Peyer's patch (tissue), 4 donors: Measurements from ENCODE around the gene FZR1. TPM values are rescaled to one million over a fixed set of nuclear protein-coding genes. Genes with fewer than 3 reads are reported as not detected.

ENCODE experiments used
- DNase-seq, 3 donors: peaks; one replicate each; pipeline ENCODE4 v3.0.0-alpha.2; 2017 to 2019
- H3K27ac ChIP-seq, 4 donors: fragments of 200-600 bp; sonication (generic); one replicate each; pipeline ENCODE4 v1.5.1; 2016 to 2019
- H3K27me3 ChIP-seq, 2 donors: fragments of 200-600 bp; sonication (generic); one replicate each; pipeline ENCODE4 v1.5.1; 2019
- H3K36me3 ChIP-seq, 3 donors: fragments of 200-600 bp; sonication (generic); one replicate each; pipeline ENCODE4 v1.5.1; 2016 to 2019
- H3K4me1 ChIP-seq, 4 donors: fragments of 200-600 bp; sonication (generic); one replicate each; pipeline ENCODE4 v1.5.1; 2016 to 2019
- H3K4me3 ChIP-seq, 4 donors: fragments of 200-600 bp; sonication (generic); 1 replicate in 3 of 4; 2 replicates in 1 of 4; pipeline ENCODE4 v1.5.1; 2016 to 2019; ENCODE audit warnings: mild to moderate bottlenecking in 1 of 4
- H3K9me3 ChIP-seq, 4 donors: fragments of 200-600 bp; sonication (generic); one replicate each; pipeline ENCODE4 v1.5.1; 2016 to 2019; ENCODE audit warnings: mild to moderate bottlenecking in 1 of 4
- CTCF ChIP-seq, 6 experiments: fragments of 450-650 bp in 4 of 6; fragments of 200-600 bp in 2 of 6; sonication (generic) in 1 of 6; IDR thresholded peaks; one replicate each; pipeline ENCODE4 v1.5.1; 2017 to 2019; ENCODE audit warnings: antibody characterized with exemption in 6 of 6, mild to moderate bottlenecking in 3 of 6, moderate library complexity in 1 of 6
- POLR2A ChIP-seq, 2 donors: fragments of 450-650 bp; IDR thresholded peaks; one replicate each; pipeline ENCODE4 v1.5.1; 2017; ENCODE audit warnings: antibody characterized with exemption in 2 of 2, mild to moderate bottlenecking in 2 of 2, moderate library complexity in 2 of 2
- total RNA-seq, 4 donors: library from RNA; depleted of rRNA; stranded (reverse); fragments of >200 nt; gene quantifications; one replicate each; pipeline ENCODE4 v1.1.0, GENCODE V29; 2016

FZR1 gene
- total RNA-seq, 4 donors from 2014 or later: 24.8 to 75.1 (median 38.7) TPM

- Histone ChIP-seq H3K4me3 (no peak overlapping the region), H3K4me1 (no peaks in the 10 kb centered on the region), H3K27ac (no peak overlapping the region), H3K9me3 (no peaks in the 10 kb centered on the region), H3K27me3 (no peaks in the 10 kb centered on the region), H3K36me3 (peaks cover 0 to 23% (median 0%) of the 10 kb centered on the region in 3 donors)
- TF ChIP-seq POLR2A (IDR thresholded peaks at IDR 0.05): no peak
- no peak for TF ChIP-seq CTCF (IDR thresholded peaks at IDR 0.05)
- DNase-seq: no peak
Measured at GRCh38 chr19:3464587-3465235, 41.4 kb upstream of the FZR1 start.

- H3K4me1 ChIP-seq: no peaks in the 10 kb centered on the region
- no peaks in the 10 kb centered on the region for H3K9me3 ChIP-seq
- DNase-seq: no peak
- no peak for TF ChIP-seq CTCF (IDR thresholded peaks at IDR 0.05)
- no peak for TF ChIP-seq POLR2A (IDR thresholded peaks at IDR 0.05)
- H3K27me3 ChIP-seq: no peaks in the 10 kb centered on the region
- peaks cover 0 to 18% (median 0%) of the 10 kb centered on the region in 3 donors for H3K36me3 ChIP-seq
- peak overlapping the region in 1 of 4 donors; percentile 31 for H3K27ac ChIP-seq
- no peak overlapping the region for H3K4me3 ChIP-seq
Measured at GRCh38 chr19:3465552-3465951, 40.6 kb upstream of the FZR1 start.

- no peak for DNase-seq
- TF ChIP-seq CTCF (IDR thresholded peaks at IDR 0.05) (no peak), POLR2A (IDR thresholded peaks at IDR 0.05) (no peak)
- Histone ChIP-seq H3K4me1 (no peaks in the 10 kb centered on the region), H3K36me3 (peaks cover 0 to 18% (median 0%) of the 10 kb centered on the region in 3 donors), H3K4me3 (no peak overlapping the region), H3K27me3 (no peaks in the 10 kb centered on the region), H3K27ac (peak overlapping the region in 2 of 4 donors; percentile 17 to 31), H3K9me3 (no peaks in the 10 kb centered on the region)
Measured at GRCh38 chr19:3466635-3467034, 39.5 kb upstream of the FZR1 start.

GRCh38 chr19:3467437-3468198 is 38.5 kb upstream of the FZR1 start:
- TF ChIP-seq POLR2A (IDR thresholded peaks at IDR 0.05) (no peak), CTCF (IDR thresholded peaks at IDR 0.05) (no peak)
- Histone ChIP-seq H3K36me3 (peaks cover 0 to 17% (median 0%) of the 10 kb centered on the region in 3 donors), H3K27me3 (no peaks in the 10 kb centered on the region), H3K4me1 (peaks cover 0 to 7% (median 0%) of the 10 kb centered on the region in 4 donors), H3K9me3 (no peaks in the 10 kb centered on the region), H3K4me3 (no peak overlapping the region), H3K27ac (no peak overlapping the region)
- no peak for DNase-seq

- Histone ChIP-seq H3K9me3 (no peaks in the 10 kb centered on the region), H3K4me1 (peaks cover 0 to 9% (median 0%) of the 10 kb centered on the region in 4 donors), H3K27ac (no peak overlapping the region), H3K36me3 (peaks cover 0 to 11% (median 0%) of the 10 kb centered on the region in 3 donors), H3K4me3 (no peak overlapping the region), H3K27me3 (no peaks in the 10 kb centered on the region)
- TF ChIP-seq POLR2A (IDR thresholded peaks at IDR 0.05) (no peak), CTCF (IDR thresholded peaks at IDR 0.05) (no peak)
- no peak for DNase-seq
Measured at GRCh38 chr19:3468211-3468610, 37.9 kb upstream of the FZR1 start.
